Kidney tubule cell (primary cell): Measurements from ENCODE around the gene KRT28.

ENCODE experiments used
- DNase-seq: peaks from one replicate; pipeline ENCODE4 v3.0.0-alpha.2; 2018; ENCODE audit warnings: low spot score

KRT28 gene

DNA sequence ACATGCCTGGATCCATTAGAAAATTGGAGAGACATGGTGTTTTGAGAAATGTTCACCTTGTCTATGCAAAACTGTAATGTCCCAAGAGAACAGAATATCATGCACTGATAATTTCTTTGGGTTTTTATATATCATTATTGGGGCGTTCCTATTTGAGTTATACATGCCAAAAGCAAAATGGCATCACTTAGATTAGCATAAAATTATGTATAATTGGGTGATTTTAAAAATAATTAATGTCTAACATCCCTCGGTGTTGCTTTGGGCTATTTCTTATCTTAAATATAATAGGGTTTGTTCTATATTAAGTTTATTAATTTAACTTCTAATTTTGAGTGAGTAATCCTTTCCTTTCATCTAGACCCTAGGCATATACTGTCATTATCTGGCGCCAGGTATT is at the start of gene KRT28:
TSS of gene KRT28 (minus strand) at position 101 of the 400 bp plus-strand sequence. CDS start at position 35, 66 bp downstream.
- no peak for DNase-seq

DNA sequence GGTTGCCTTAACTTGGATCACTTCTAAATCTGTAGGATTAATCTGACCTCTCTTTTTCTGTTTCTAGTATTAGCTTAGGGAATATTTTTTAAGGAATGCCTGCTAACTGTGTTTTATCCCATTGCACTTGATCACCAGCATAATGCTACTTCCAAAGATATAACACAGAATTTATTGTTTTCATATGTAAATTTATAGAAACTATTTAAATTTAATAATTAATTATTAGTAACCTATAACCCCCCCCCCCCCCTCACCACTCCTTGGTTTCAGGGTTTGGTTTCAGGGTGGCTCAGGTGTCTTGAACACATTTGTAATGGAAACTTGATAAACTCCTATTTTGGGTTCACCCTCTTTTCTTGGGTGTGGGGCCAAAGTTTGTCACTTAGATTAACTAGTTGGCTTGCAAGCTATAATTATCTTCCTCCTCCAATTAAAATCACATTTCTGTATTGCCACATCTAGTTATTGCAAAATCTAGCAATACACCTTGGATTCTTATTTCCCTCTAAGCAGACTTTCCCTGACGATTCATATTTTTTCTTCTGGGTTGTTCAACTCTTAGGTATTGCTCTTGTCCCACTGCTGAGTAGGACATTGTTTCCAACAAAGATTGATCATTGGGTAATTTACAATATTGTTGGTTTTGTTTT is 49.0 kb upstream of the KRT28 start:
- no peak for DNase-seq

DNA sequence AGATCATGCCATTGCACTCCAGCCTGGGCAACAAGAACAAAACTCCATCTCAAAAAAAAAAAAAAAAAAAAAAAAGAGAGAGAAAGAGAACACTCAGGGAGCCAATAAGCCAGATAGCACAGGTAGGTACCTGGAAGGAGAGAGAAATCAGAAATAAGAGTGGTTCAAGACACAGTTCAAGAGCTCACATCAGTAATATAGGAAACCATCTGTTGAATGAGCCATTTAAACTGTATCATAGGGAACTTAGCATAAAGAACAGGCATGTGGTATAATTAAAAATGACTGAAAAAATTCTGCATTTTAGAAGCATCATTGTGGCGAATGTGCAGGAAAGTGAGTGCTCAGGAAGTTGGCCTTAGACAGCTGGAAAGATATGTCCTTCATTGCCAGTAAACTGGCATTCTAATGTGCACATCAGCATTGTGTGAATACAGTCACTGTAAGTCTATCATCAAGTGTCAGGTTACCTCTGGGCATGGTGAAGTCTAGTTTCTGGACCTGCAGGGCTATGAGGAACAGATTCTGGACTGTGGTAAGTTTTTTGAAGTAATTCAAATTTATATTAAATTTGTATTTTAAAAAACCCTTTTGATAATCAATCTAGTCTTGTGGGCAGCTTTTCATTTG is 46.9 kb upstream of the KRT28 start:
- DNase-seq, result no peak

DNA sequence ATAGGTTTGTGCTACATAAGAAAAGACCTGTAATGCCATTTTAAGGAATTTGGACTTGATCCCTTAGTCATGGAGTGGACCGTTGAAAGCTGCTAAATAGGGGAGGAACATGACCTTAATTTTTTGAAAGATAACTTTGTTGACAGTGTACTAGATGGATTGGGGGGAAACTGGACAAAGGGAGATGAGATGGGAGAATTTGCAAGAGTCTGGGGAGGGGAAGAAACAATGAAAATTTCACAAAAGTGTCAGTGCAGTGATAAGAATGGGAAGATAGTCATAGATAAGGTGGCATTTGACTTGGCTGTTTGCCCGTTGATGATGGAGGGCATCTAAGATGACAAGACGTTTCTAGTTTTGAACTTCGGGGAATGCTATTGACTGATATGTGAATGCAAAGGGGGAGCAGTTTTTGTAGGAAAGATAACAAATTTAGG is 44.9 kb upstream of the KRT28 start:
- DNase-seq, result no peak

GRCh38 chr17:40843242-40843641 is 43.5 kb upstream of the KRT28 start:
- DNase-seq, result no peak

DNA sequence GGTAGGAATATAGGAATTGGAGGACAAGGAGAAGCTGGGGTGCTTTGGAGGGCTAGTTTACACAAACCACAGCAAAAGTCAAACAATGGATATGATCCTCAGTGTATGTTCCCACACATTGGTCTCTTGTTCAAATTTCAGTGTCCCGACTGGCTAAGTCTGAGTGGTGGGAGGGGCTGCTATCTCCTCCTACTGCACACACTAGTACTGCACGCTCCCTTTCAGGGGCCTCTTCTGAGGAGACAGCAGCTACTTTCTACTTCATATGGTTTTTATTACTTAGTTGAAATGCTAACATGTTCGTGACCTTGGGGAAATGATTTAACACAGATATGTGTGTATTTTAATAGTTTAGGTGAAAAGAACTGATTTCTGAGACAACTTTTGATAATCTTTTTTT is 41.5 kb upstream of the KRT28 start:
- no peak for DNase-seq

DNA sequence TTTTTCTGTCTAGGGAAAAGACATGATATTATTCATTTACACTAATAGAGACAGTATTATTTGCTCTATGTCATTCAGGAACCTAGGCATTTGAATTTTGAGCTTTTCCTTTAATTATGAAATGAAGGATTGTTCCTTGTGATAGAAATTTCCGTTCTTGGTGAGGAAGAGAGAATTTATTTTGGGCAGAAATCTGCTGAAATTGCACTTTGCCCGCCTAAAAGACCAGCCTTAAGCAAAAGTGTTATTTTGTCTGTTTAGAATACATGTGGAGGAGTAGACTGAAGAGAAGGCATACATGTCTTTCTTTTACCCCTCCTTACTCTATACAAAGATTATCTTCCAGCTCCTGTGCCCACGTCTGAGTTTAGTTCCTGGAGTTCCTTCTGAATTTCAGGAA is 39.4 kb upstream of the KRT28 start:
- DNase-seq, result no peak

DNA sequence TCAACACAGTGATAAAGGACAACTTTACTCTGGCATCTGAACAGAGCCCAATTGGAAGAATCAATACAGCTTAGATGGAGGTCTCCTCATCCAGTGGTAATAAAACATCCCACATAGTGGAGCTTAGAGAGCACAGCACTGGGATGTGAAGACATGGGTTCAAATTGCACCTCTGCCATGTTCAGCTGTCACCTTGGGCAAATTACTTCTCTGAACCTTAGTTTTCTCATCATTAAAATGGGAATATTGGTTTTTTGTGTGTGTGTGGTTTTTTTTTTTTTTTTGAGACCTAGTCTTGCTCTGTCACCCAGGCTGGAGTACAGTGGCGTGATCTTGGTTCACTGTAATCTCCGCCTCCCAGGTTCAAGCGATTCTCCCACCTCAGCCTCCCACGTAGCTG is 36.3 kb upstream of the KRT28 start:
- no peak for DNase-seq

DNA sequence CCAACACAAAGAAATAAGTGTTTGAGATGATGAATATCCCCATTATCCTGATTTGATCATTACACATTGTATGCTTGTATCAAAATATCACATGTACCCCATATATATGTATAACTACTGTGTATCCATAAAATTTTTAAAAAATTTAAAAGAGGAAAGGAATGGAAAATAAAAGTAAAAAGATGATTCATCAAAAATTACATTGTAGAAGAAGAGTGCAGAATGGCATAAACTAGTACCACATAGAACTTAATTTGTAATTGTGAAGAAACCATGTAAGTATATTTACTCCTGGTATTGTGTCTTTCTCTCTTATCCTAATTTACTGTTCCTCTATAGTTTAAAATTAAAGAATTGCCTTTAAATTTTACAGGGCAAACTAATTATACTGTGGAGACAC is 34.1 kb upstream of the KRT28 start:
- no peak for DNase-seq

DNA sequence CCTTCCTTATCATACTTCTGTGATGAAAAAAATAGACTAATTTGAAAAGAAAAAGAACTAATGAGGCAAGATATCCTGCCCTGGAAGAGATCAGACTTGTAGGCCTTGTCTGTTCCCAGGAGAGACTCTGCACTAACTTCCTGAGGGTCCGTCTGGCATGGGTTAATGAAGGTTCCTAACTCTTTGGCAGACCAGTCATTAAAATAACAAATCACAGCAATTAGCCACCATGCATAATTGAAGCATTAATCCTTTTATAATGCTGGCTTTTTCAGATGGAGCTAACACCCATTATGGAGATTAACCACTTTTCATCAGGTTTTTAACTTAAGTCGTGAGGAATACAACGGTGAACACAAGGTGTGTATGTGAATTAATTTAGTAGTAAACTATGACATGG is 33.1 kb upstream of the KRT28 start:
- DNase-seq, result no peak

GRCh38 chr17:40830085-40830776 is 30.5 kb upstream of the KRT28 start:
- DNase-seq, result no peak

DNA sequence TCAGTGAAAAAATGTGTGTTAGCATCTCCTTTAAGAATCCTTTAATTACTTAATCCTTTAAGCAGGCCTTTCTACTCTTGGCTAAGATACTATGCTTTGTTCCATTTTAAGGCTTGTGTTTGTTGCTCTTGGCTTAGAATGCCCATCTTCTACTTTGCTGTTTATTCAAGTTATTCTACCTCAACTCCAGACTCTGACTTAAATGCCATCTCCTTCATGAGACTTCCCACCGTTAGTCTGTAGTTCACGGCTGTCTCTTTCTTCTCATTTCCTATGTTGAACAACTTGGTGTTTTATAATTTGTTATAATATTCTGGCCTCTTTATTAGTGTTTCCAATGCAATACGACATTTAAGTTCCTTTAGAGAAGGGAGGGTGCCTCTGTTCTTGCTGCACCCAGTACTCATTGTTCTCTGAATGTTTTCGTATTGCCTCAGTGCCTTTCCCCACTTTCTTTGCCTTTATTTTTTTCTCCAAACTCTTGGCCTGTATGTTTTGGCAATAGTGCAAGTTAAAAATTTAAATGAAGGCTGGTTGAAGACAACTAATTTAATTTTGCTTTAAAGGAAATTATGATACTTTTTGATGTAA is 28.8 kb upstream of the KRT28 start:
- DNase-seq, result no peak

DNA sequence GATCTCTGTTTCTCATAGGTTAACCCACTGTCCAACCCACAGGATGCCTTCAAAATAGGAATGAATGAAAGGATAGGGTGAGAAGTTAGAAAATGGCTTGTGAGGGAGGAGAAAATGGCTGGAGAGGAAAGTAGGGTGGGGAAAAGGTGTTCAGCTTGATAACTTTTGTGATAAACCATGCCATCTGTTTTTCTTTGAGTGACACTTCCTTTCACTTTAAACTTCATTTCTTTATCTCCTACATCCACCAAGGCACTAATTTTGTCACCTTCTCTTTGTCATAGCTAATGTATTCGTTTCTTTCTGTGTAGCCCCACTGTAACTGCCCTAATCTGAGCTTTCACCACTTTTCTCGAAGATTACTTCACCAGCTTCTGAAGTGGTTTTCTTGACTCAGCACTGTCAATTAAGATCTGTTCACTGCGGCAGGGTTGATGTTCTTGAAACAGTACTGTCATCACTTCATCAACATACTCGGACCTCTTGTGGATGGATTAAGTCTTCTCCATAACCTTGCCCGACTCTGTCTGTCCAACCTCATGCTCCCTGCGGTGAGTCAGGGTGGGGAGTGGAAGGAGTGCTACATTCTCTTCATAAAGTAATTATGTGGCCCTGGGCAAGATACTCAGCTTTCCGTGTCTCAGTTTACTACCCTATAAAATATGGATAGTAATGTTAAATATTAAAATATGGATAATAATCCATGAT is 28.1 kb upstream of the KRT28 start:
- DNase-seq, result no peak

DNA sequence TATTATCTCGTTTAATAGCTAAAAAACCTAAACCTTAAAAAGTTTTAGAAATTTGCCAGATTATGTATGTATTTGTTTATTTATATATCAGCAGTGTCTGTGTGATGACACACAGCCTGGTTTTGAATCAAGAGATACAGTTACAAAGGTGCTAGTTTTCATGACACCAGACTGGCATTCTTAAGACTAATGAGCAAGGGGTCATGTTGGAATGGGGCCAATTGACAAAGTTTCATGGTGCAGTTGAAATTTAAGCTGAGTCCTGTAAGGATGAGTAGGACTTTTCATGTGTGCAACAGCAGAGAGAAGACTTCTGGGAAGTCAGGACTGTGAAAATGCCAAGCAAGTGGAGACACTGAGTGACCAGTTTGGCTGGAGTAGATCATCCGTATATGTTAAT is 25.8 kb upstream of the KRT28 start:
- peak; percentile 16 for DNase-seq

- DNase-seq, result no peak
Measured at GRCh38 chr17:40824015-40824832, 24.5 kb upstream of the KRT28 start.

- no peak for DNase-seq
Measured at GRCh38 chr17:40822132-40822812, 22.5 kb upstream of the KRT28 start, which contains the start of gene KRT10. TSS of gene KRT10 (minus strand) at chr17:40822614. CDS start at chr17:40822585, 29 bp downstream.

DNA sequence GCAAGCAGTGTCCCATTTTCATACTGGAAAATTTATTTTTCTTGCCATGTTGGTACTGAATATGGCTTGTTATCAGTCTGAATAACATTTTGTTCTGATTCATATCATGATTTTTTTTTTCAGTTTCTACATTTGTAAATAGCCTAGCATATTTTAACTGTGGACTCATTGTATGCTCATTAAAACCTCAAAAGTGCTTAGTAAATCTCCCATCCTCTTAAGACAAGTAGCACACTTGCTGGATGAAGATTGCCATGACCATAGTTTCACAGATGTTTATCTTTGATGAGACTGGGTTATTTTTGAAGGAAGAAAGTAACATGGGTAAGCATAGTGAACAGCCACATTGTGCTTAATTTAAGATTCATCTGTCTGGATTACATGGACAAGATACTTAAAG is 21.8 kb upstream of the KRT28 start:
- no peak for DNase-seq

- DNase-seq, result no peak
Measured at GRCh38 chr17:40820228-40820838, 20.6 kb upstream of the KRT28 start.

GRCh38 chr17:40819528-40820125 is 19.9 kb upstream of the KRT28 start:
- DNase-seq, result peak; percentile 4
